Lung (tissue), 12 donors: ENCODE results near the gene TBC1D22A. TPM values are rescaled to one million over a fixed set of nuclear protein-coding genes. Genes with fewer than 3 reads are reported as not detected.

Experiments
- ATAC-seq: fragments of 200-7000 bp; cut with Tn5 transposase; one replicate; pipeline ENCODE4 v1.9.1; 2020; ENCODE audit warnings: moderate number of reproducible peaks; ENCODE audit not compliant: insufficient read depth, low FRiP score
- DNase-seq, 3 donors: peaks; one replicate each; pipeline ENCODE4 v3.0.0-alpha.2; 2013 to 2017
- H3K27ac ChIP-seq, 2 donors: one replicate each; pipeline ENCODE4 v1.5.1; 2013; ENCODE audit warnings: mild to moderate bottlenecking in 2 of 2, moderate library complexity in 2 of 2, control low read depth in 1 of 2, inconsistent platforms in 1 of 2, low read depth in 1 of 2, low read length in 1 of 2
- H3K27me3 ChIP-seq, 3 donors: one replicate each; pipeline ENCODE4 v1.5.1; 2013; ENCODE audit warnings: low read length in 2 of 3; ENCODE audit not compliant: control insufficient read depth in 3 of 3, insufficient read depth in 3 of 3
- H3K36me3 ChIP-seq, 4 donors: one replicate each; pipeline ENCODE4 v1.5.1; 2013; ENCODE audit warnings: low read length in 4 of 4, mild to moderate bottlenecking in 1 of 4, moderate library complexity in 1 of 4; ENCODE audit not compliant: control insufficient read depth in 4 of 4, insufficient read depth in 4 of 4
- H3K4me1 ChIP-seq, 5 donors: one replicate each; pipeline ENCODE4 v1.5.1; 2013; ENCODE audit warnings: low read length in 5 of 5, mild to moderate bottlenecking in 2 of 5, moderate library complexity in 1 of 5; ENCODE audit not compliant: control insufficient read depth in 5 of 5, insufficient read depth in 5 of 5
- H3K4me3 ChIP-seq: one replicate; pipeline ENCODE4 v1.5.1; 2013; ENCODE audit warnings: mild to moderate bottlenecking, control low read depth, moderate library complexity
- H3K9ac ChIP-seq, 2 donors: one replicate each; pipeline ENCODE4 v1.5.1; 2013; ENCODE audit warnings: low read length in 2 of 2, control low read depth in 1 of 2; ENCODE audit not compliant: insufficient read depth in 1 of 2
- H3K9me3 ChIP-seq, 4 donors: one replicate each; pipeline ENCODE4 v1.5.1; 2013; ENCODE audit warnings: low read length in 3 of 4, mild to moderate bottlenecking in 1 of 4, moderate library complexity in 1 of 4; ENCODE audit not compliant: control insufficient read depth in 4 of 4, insufficient read depth in 3 of 4
- CTCF ChIP-seq: IDR thresholded peaks from 2 replicates; pipeline ENCODE4 v1.5.1; 2012; ENCODE audit warnings: mild to moderate bottlenecking; ENCODE audit errors: control extremely low read depth, extremely low read depth
- WGBS, 2 donors: extraction: QIAGEN DNeasy Blood & Tissue Kit; methylation state at CpG; one replicate each; pipeline ENCODE4 v1.1.7; 2013; 5-methylcytosine and 5-hydroxymethylcytosine counted together
- polyA plus RNA-seq, 2 donors: library from polyadenylated mRNA; stranded (reverse); fragments of 200-250 nt; gene quantifications; one replicate each; pipeline ENCODE4 v1.2.1, GENCODE V29; 2013
- total RNA-seq, 2 donors: library from RNA; depleted of rRNA in 1 of 2; stranded (reverse); fragments of >200 nt in 1 of 2; gene quantifications; one replicate each; pipeline ENCODE4 v1.2.1, GENCODE V29; 2014 to 2021
- donor health status: control.
- donor health status: control.
- donor health status: Bipolar disorder and iron deficiency.
- donor health status: healthy.
- donor health status: DM: yes; HTN: yes; CAD: no.

The TBC1D22A gene
- total and polyA plus RNA-seq, 4 donors = 20.2 to 38.4 (median 21.0) TPM

- no peak for ATAC-seq
- Histone ChIP-seq H3K9me3 (no peaks in the 10 kb centered on the region), H3K9ac (no peak overlapping the region), H3K27ac (peak overlapping the region in 1 of 2 donors; percentile 73), H3K4me1 (peaks cover 7 to 52% (median 14%) of the 10 kb centered on the region in 5 donors), H3K27me3 (no peaks in the 10 kb centered on the region), H3K36me3 (peaks cover 0 to 5% (median 1%) of the 10 kb centered on the region in 4 donors), H3K4me3 (no peak overlapping the region)
- WGBS, 2 donors = 82 to 85% methylated on average over 13 of the region's 13 CpGs
- TF ChIP-seq CTCF = no peak
- DNase-seq = no peak
Observed at GRCh38 chr22:46970411-46971098, 208.1 kb downstream of the TBC1D22A start.

DNA sequence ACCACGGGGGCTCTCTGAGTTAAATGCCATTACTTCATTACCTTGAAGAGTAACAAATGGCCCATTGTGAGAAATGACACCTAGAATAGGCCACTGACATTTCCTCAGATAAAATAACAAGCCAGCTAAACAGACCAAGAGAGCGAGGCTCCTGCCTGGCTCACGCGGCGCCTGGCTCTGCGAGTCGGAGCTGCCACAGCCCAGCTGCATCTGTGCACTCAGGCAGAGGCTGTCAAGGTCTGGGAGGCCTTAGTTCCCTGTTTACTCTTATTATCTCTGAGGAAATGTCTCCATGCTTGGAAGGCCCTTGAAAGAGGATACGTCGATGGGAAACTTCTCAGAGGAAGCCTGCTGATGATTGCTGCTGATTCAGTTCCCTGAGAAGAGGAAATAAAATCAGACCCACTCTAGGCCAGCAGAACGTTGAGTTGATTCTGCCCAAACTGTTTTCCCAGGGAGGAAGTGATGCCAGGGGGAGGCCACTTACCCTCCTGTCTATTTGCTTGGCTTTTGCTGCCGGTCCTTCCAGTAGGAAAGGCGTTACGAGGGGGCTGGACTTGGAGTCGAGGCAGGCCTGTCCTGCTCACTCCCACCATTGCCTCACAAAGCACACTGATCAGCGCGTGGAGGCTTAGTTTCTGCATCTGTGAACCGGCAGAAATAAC is 208.8 kb downstream of the TBC1D22A start:
- TF ChIP-seq CTCF = no peak
- 50 to 54% methylated on average over 17 of the region's 17 CpGs for WGBS, 2 donors
- ATAC-seq = peak; percentile 70
- no peaks in the 10 kb centered on the region for H3K27me3 ChIP-seq
- H3K9ac ChIP-seq = peak overlapping the region; percentile 4 to 58
- peaks cover 7 to 50% (median 14%) of the 10 kb centered on the region in 5 donors for H3K4me1 ChIP-seq
- H3K27ac ChIP-seq = peak overlapping the region; percentile 59 to 86
- DNase-seq = peak; percentile 69 to 88 (median 81)
- H3K9me3 ChIP-seq = no peaks in the 10 kb centered on the region
- H3K36me3 ChIP-seq = peaks cover 0 to 5% (median 1%) of the 10 kb centered on the region in 4 donors
- no peak overlapping the region for H3K4me3 ChIP-seq

- WGBS, 2 donors = 79 to 89% methylated on average over 8 of the region's 8 CpGs
- ATAC-seq (no peak), DNase-seq (no peak)
- peaks cover 0 to 5% (median 1%) of the 10 kb centered on the region in 4 donors for H3K36me3 ChIP-seq
- peak overlapping the region; percentile 4 to 58 for H3K9ac ChIP-seq
- peaks cover 7 to 45% (median 14%) of the 10 kb centered on the region in 5 donors for H3K4me1 ChIP-seq
- no peaks in the 10 kb centered on the region for H3K9me3 ChIP-seq
- no peaks in the 10 kb centered on the region for H3K27me3 ChIP-seq
- no peak for TF ChIP-seq CTCF
- no peak overlapping the region for H3K4me3 ChIP-seq
- peak overlapping the region; percentile 59 to 86 for H3K27ac ChIP-seq
Observed at GRCh38 chr22:46971764-46972125, 209.3 kb downstream of the TBC1D22A start.
